Activated CD4-positive, alpha-beta T cell treated with anti-CD3 and anti-CD28 coated beads, Interleukin-2, amount 50 U/mL, for 4 hours (primary cell): ENCODE results near the gene IL16.
"Not testable (repeated sequence)": the region's sequence is repeated elsewhere in the genome, so short reads cannot be mapped to it uniquely, and the experiment has no call there.

Experiments used
- DNase-seq, 2 experiments: peaks; one replicate each; pipeline ENCODE4 v3.0.0-alpha.2; 2020

Gene IL16

GRCh38 chr15:81196576-81197254, at the start of gene IL16:
Gene IL16 (plus strand): TSS chr15:81196879. CDS start chr15:81225400, 28,521 bp downstream.
- DNase-seq = no peak

- DNase-seq = no peak
Measured at GRCh38 chr15:81151389-81151788, 45.3 kb upstream of the IL16 start.

- DNase-seq = no peak
Measured at GRCh38 chr15:81152339-81152738, 44.3 kb upstream of the IL16 start.

GRCh38 chr15:81152799-81153198, 43.9 kb upstream of the IL16 start:
- DNase-seq = no peak

- no peak for DNase-seq
Measured at GRCh38 chr15:81155375-81156218, 41.1 kb upstream of the IL16 start.

GRCh38 chr15:81156324-81156723, 40.4 kb upstream of the IL16 start:
- DNase-seq = no peak

GRCh38 chr15:81157195-81157938, 39.3 kb upstream of the IL16 start:
- DNase-seq = no peak

- DNase-seq = no peak
Measured at GRCh38 chr15:81157939-81158223, 38.8 kb upstream of the IL16 start.

- DNase-seq = not testable (repeated sequence)
Measured at GRCh38 chr15:81158561-81158960, 38.1 kb upstream of the IL16 start.

- DNase-seq = no peak
Measured at GRCh38 chr15:81160312-81161159, 36.1 kb upstream of the IL16 start.

GRCh38 chr15:81161160-81161673, 35.5 kb upstream of the IL16 start:
- DNase-seq = no peak

GRCh38 chr15:81161851-81162250, 34.8 kb upstream of the IL16 start:
- DNase-seq = no peak

- DNase-seq = no peak
Measured at GRCh38 chr15:81163961-81164800, 32.5 kb upstream of the IL16 start.

GRCh38 chr15:81165535-81165934, 31.1 kb upstream of the IL16 start:
- DNase-seq = no peak

- DNase-seq = no peak
Measured at GRCh38 chr15:81166636-81167305, 29.9 kb upstream of the IL16 start.

GRCh38 chr15:81168131-81168526, 28.6 kb upstream of the IL16 start:
- DNase-seq = no peak

GRCh38 chr15:81168644-81169043, 28.0 kb upstream of the IL16 start:
- DNase-seq = no peak

GRCh38 chr15:81170511-81170910, 26.2 kb upstream of the IL16 start:
- DNase-seq = no peak

- DNase-seq = no peak
Measured at GRCh38 chr15:81171286-81171685, 25.4 kb upstream of the IL16 start.

GRCh38 chr15:81174125-81174791, 22.4 kb upstream of the IL16 start:
- no peak for DNase-seq
